HG02763 (cell line): ENCODE data around the gene CCSER2.

Experiments
- ATAC-seq: cut with Tn5 transposase; IDR thresholded peaks from one replicate; pipeline ENCODE4 v1.9.1; 2021; ENCODE audit warnings: mild to moderate bottlenecking, moderate library complexity; ENCODE audit not compliant: unreplicated experiment

CCSER2 gene

GRCh38 chr10:84543948-84544347 lies 215.6 kb downstream of the CCSER2 start:
- ATAC-seq: no peak

GRCh38 chr10:84545651-84546050 lies 217.3 kb downstream of the CCSER2 start:
- no peak for ATAC-seq

- no peak for ATAC-seq
Measured at GRCh38 chr10:84546609-84547008, 218.2 kb downstream of the CCSER2 start.

- ATAC-seq: no peak
Measured at GRCh38 chr10:84547616-84548015, 219.2 kb downstream of the CCSER2 start.

GRCh38 chr10:84548869-84549268 lies 220.5 kb downstream of the CCSER2 start:
- no peak for ATAC-seq

- no peak for ATAC-seq
Measured at GRCh38 chr10:84549368-84550165, 221.2 kb downstream of the CCSER2 start.

GRCh38 chr10:84550756-84551436 lies 222.5 kb downstream of the CCSER2 start:
- no peak for ATAC-seq

- ATAC-seq: peak; percentile 65
Measured at GRCh38 chr10:84551437-84552120, 223.2 kb downstream of the CCSER2 start.

- no peak for ATAC-seq
Measured at GRCh38 chr10:84552478-84552877, 224.1 kb downstream of the CCSER2 start.

GRCh38 chr10:84562592-84562991 lies 234.2 kb downstream of the CCSER2 start:
- no peak for ATAC-seq

GRCh38 chr10:84563355-84563754 lies 235.0 kb downstream of the CCSER2 start:
- ATAC-seq: peak; percentile 74

GRCh38 chr10:84563868-84564267 lies 235.5 kb downstream of the CCSER2 start:
- peak; percentile 33 for ATAC-seq

- ATAC-seq: no peak
Measured at GRCh38 chr10:84565881-84566582, 237.6 kb downstream of the CCSER2 start.

GRCh38 chr10:84567133-84567532 lies 238.7 kb downstream of the CCSER2 start:
- no peak for ATAC-seq
